ENCODE measurements around the gene INF2.
"Not testable (repeated sequence)": the region's sequence is repeated elsewhere in the genome, so short reads cannot be mapped to it uniquely, and the experiment has no call there.

INF2 gene

GRCh38 chr14:104664107-104664506, 25.3 kb upstream of the INF2 start:
- TF ChIP-seq, protein P1, sequence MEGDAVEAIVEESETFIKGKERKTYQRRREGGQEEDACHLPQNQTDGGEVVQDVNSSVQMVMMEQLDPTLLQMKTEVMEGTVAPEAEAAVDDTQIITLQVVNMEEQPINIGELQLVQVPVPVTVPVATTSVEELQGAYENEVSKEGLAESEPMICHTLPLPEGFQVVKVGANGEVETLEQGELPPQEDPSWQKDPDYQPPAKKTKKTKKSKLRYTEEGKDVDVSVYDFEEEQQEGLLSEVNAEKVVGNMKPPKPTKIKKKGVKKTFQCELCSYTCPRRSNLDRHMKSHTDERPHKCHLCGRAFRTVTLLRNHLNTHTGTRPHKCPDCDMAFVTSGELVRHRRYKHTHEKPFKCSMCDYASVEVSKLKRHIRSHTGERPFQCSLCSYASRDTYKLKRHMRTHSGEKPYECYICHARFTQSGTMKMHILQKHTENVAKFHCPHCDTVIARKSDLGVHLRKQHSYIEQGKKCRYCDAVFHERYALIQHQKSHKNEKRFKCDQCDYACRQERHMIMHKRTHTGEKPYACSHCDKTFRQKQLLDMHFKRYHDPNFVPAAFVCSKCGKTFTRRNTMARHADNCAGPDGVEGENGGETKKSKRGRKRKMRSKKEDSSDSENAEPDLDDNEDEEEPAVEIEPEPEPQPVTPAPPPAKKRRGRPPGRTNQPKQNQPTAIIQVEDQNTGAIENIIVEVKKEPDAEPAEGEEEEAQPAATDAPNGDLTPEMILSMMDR (IDR thresholded peaks at IDR 0.05; ENCODE audit: insufficient read depth, low read depth, low read length, missing control alignments): no peak
- H3K4me3 ChIP-seq (ENCODE audit: low read length): no peak overlapping the region
- no peak for DNase-seq (ENCODE audit: low read depth)

DNA sequence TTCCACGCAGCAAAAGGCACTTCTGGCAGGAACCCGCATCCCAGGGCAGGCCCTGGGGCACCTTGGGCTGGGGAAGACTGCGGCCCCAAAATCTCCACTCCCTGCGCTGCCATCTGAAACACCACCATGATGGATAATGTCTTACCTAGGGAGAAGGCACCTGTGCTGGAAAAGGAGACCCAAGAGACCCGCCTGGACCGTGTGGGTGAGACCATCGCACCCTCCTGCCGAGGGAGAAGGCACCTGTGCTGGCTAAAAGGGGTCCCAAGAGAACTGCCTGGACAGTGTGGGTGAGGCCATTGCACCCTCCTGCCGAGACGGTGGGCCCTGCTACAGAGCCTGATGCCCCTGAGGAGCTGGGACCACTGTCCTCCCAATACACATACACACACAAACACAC, 24.8 kb upstream of the INF2 start:
- TF ChIP-seq, protein P1 (IDR thresholded peaks at IDR 0.05; ENCODE audit: insufficient read depth, low read depth, low read length, missing control alignments): no peak
- DNase-seq (ENCODE audit: low read depth): no peak
- H3K4me3 ChIP-seq (ENCODE audit: low read length): no peak overlapping the region

- H3K4me3 ChIP-seq (ENCODE audit: low read length): no peak overlapping the region
- no peak for DNase-seq (ENCODE audit: low read depth)
- TF ChIP-seq, protein P1 (IDR thresholded peaks at IDR 0.05; ENCODE audit: insufficient read depth, low read depth, low read length, missing control alignments): no peak
These were observed 24.2 kb upstream of the INF2 start for GRCh38 chr14:104665114-104665656.

GRCh38 chr14:104665657-104666522, 23.5 kb upstream of the INF2 start:
- H3K4me3 ChIP-seq (ENCODE audit: low read length): no peak overlapping the region
- DNase-seq (ENCODE audit: low read depth): peak; percentile 36
- TF ChIP-seq, protein P1 (IDR thresholded peaks at IDR 0.05; ENCODE audit: insufficient read depth, low read depth, low read length, missing control alignments): peak; percentile 49

GRCh38 chr14:104666523-104666895, 22.9 kb upstream of the INF2 start:
- not testable (repeated sequence) for DNase-seq (ENCODE audit: low read depth); H3K4me3 ChIP-seq (ENCODE audit: low read length)

- DNase-seq (ENCODE audit: low read depth): no peak
- H3K4me3 ChIP-seq (ENCODE audit: low read length): no peak overlapping the region
- TF ChIP-seq, protein P1 (IDR thresholded peaks at IDR 0.05; ENCODE audit: insufficient read depth, low read depth, low read length, missing control alignments): no peak
These were observed 22.4 kb upstream of the INF2 start for GRCh38 chr14:104666981-104667380.

GRCh38 chr14:104669697-104670096, 19.7 kb upstream of the INF2 start:
- no peak overlapping the region for H3K4me3 ChIP-seq (ENCODE audit: low read length)
- no peak for DNase-seq (ENCODE audit: low read depth)
- TF ChIP-seq, protein P1 (IDR thresholded peaks at IDR 0.05; ENCODE audit: insufficient read depth, low read depth, low read length, missing control alignments): no peak

- not testable (repeated sequence) for DNase-seq (ENCODE audit: low read depth); H3K4me3 ChIP-seq (ENCODE audit: low read length)
These were observed 18.0 kb upstream of the INF2 start for GRCh38 chr14:104671330-104671977.

- not testable (repeated sequence) for H3K4me3 ChIP-seq (ENCODE audit: low read length)
These were observed 17.3 kb upstream of the INF2 start for GRCh38 chr14:104672119-104672518.

More at GRCh38 chr14:104672119-104672518, 17.3 kb upstream of the INF2 start:
- DNase-seq (ENCODE audit: low read depth): not testable (repeated sequence)
